Measurements from ENCODE around the gene GDPD5. TPM values are rescaled to one million over a fixed set of nuclear protein-coding genes. Genes with fewer than 3 reads are reported as not detected.

The GDPD5 gene
- total and polyA plus RNA-seq, 2 donors (not counting 1 experiment from before 2014, with no cell fraction given), result 2.5 to 3.1 TPM

DNA sequence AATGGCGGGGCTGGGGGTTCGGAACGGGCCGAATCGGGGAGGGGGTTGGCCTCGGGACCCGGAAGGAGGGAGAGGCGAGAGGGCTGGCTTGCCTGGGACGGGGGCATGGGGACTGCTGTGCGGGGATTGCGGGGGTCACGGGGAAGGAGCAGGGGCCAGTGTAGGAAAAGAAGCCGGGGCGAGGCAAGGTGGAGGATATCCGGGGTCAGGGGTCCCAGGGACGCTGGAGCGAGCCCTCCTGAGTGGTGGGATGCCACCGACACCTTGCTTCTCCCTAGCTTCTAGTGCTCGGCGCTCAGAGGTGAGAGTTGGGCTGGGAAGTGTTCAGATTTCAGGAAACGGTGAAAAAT, 426 bp upstream of the GDPD5 start:
- Histone ChIP-seq H3K9ac (ENCODE audit: insufficient read depth, low read length) (peak overlapping the region; percentile 18), H3K27ac (ENCODE audit: insufficient read depth, low read length) (no peak overlapping the region)

GRCh38 chr11:75524665-75525432, 892 bp downstream of the GDPD5 start:
- Histone ChIP-seq H3K9me3 (ENCODE audit: control insufficient read depth, insufficient read depth, low read depth, low read length) (no peaks in the 10 kb centered on the region), H3K9ac (ENCODE audit: insufficient read depth, low read length) (peak overlapping the region; percentile 57), H3K4me1 (ENCODE audit: control insufficient read depth, extremely low read depth, insufficient read depth, low read length) (no peaks in the 10 kb centered on the region), H3K27ac (ENCODE audit: insufficient read depth, low read length) (no peak overlapping the region), H3K36me3 (ENCODE audit: control insufficient read depth, insufficient read depth, low read length) (no peaks in the 10 kb centered on the region), H3K4me2 (ENCODE audit: extremely low read depth, insufficient read depth, low read length) (peak overlapping the region; percentile 88), H3K27me3 (ENCODE audit: control insufficient read depth, insufficient read depth, low read length) (peaks cover 21% of the 10 kb centered on the region), H2AFZ (ENCODE audit: low read length) (peak overlapping the region; percentile 54), H3K4me3 (replicated peaks in 1 of 4; ENCODE audit: control extremely low read depth in 1 of 4, insufficient read depth in 1 of 4, low read depth in 3 of 4, low read length in 4 of 4) (peak overlapping the region; percentile 53 to 66 (median 56)), H3K79me2 (ENCODE audit: control insufficient read depth, insufficient read depth, low read length) (no peaks in the 10 kb centered on the region), H4K20me1 (ENCODE audit: control insufficient read depth, extremely low read depth, insufficient read depth, low read length) (no peaks in the 10 kb centered on the region)
- TF ChIP-seq EZH2 (IDR thresholded peaks at IDR 0.05; ENCODE audit: low read length, missing control alignments) (no peak), CTCF (conservative IDR thresholded peaks at IDR 0.05 in 1 of 2, IDR thresholded peaks at IDR 0.05 in 1 of 2; ENCODE audit: low read depth in 1 of 2, low read length in 2 of 2) (no peak)
- DNase-seq (ENCODE audit: low read depth in 2 of 2), result peak in 1 of 2 donors; percentile 42

More for the DNA sequence above, 426 bp upstream of the GDPD5 start:
- H3K36me3 ChIP-seq (ENCODE audit: control insufficient read depth, insufficient read depth, low read length), result no peaks in the 10 kb centered on the region
- H2AFZ ChIP-seq (ENCODE audit: low read length), result peak overlapping the region; percentile 63
- no peaks in the 10 kb centered on the region for H3K9me3 ChIP-seq (ENCODE audit: control insufficient read depth, insufficient read depth, low read depth, low read length)
- no peak for DNase-seq (ENCODE audit: low read depth in 2 of 2)
- peaks cover 21% of the 10 kb centered on the region for H3K27me3 ChIP-seq (ENCODE audit: control insufficient read depth, insufficient read depth, low read length)
- peak overlapping the region; percentile 40 to 67 (median 60) for H3K4me3 ChIP-seq (replicated peaks in 1 of 4; ENCODE audit: control extremely low read depth in 1 of 4, insufficient read depth in 1 of 4, low read depth in 3 of 4, low read length in 4 of 4)
- no peaks in the 10 kb centered on the region for H4K20me1 ChIP-seq (ENCODE audit: control insufficient read depth, extremely low read depth, insufficient read depth, low read length)
- no peaks in the 10 kb centered on the region for H3K4me1 ChIP-seq (ENCODE audit: control insufficient read depth, extremely low read depth, insufficient read depth, low read length)
- TF ChIP-seq CTCF (conservative IDR thresholded peaks at IDR 0.05 in 1 of 2, IDR thresholded peaks at IDR 0.05 in 1 of 2; ENCODE audit: low read depth in 1 of 2, low read length in 2 of 2), result no peak
- no peak for TF ChIP-seq EZH2 (IDR thresholded peaks at IDR 0.05; ENCODE audit: low read length, missing control alignments)
- peak overlapping the region; percentile 85 for H3K4me2 ChIP-seq (ENCODE audit: extremely low read depth, insufficient read depth, low read length)
- H3K79me2 ChIP-seq (ENCODE audit: control insufficient read depth, insufficient read depth, low read length), result no peaks in the 10 kb centered on the region

- no peak overlapping the region for H2AFZ ChIP-seq (ENCODE audit: low read length)
- TF ChIP-seq CTCF (conservative IDR thresholded peaks at IDR 0.05 in 1 of 2, IDR thresholded peaks at IDR 0.05 in 1 of 2; ENCODE audit: low read depth in 1 of 2, low read length in 2 of 2), result no peak
- TF ChIP-seq EZH2 (IDR thresholded peaks at IDR 0.05; ENCODE audit: low read length, missing control alignments), result no peak
Measured at GRCh38 chr11:75523811-75524664, 1.7 kb downstream of the GDPD5 start.

More at GRCh38 chr11:75523811-75524664, 1.7 kb downstream of the GDPD5 start:
- Histone ChIP-seq H3K4me2 (ENCODE audit: extremely low read depth, insufficient read depth, low read length) (no peak overlapping the region), H3K9ac (ENCODE audit: insufficient read depth, low read length) (no peak overlapping the region), H3K27ac (ENCODE audit: insufficient read depth, low read length) (no peak overlapping the region), H3K27me3 (ENCODE audit: control insufficient read depth, insufficient read depth, low read length) (peaks cover 21% of the 10 kb centered on the region), H3K36me3 (ENCODE audit: control insufficient read depth, insufficient read depth, low read length) (no peaks in the 10 kb centered on the region), H4K20me1 (ENCODE audit: control insufficient read depth, extremely low read depth, insufficient read depth, low read length) (no peaks in the 10 kb centered on the region), H3K9me3 (ENCODE audit: control insufficient read depth, insufficient read depth, low read depth, low read length) (no peaks in the 10 kb centered on the region), H3K4me1 (ENCODE audit: control insufficient read depth, extremely low read depth, insufficient read depth, low read length) (no peaks in the 10 kb centered on the region), H3K79me2 (ENCODE audit: control insufficient read depth, insufficient read depth, low read length) (no peaks in the 10 kb centered on the region), H3K4me3 (replicated peaks in 1 of 4; ENCODE audit: control extremely low read depth in 1 of 4, insufficient read depth in 1 of 4, low read depth in 3 of 4, low read length in 4 of 4) (peak overlapping the region in 1 of 4 experiments; percentile 66)
- no peak for DNase-seq (ENCODE audit: low read depth in 2 of 2)

All from fibroblast of lung (primary cell).